ENCODE results near the gene KLHL4. TPM values are rescaled to one million over a fixed set of nuclear protein-coding genes. Genes with fewer than 3 reads are reported as not detected.
"Not testable (repeated sequence)": the region's sequence is repeated elsewhere in the genome, so short reads cannot be mapped to it uniquely, and the experiment has no call there.

The KLHL4 gene, protein sequence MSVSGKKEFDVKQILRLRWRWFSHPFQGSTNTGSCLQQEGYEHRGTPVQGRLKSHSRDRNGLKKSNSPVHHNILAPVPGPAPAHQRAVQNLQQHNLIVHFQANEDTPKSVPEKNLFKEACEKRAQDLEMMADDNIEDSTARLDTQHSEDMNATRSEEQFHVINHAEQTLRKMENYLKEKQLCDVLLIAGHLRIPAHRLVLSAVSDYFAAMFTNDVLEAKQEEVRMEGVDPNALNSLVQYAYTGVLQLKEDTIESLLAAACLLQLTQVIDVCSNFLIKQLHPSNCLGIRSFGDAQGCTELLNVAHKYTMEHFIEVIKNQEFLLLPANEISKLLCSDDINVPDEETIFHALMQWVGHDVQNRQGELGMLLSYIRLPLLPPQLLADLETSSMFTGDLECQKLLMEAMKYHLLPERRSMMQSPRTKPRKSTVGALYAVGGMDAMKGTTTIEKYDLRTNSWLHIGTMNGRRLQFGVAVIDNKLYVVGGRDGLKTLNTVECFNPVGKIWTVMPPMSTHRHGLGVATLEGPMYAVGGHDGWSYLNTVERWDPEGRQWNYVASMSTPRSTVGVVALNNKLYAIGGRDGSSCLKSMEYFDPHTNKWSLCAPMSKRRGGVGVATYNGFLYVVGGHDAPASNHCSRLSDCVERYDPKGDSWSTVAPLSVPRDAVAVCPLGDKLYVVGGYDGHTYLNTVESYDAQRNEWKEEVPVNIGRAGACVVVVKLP
- total RNA-seq: 3.2 TPM

DNA sequence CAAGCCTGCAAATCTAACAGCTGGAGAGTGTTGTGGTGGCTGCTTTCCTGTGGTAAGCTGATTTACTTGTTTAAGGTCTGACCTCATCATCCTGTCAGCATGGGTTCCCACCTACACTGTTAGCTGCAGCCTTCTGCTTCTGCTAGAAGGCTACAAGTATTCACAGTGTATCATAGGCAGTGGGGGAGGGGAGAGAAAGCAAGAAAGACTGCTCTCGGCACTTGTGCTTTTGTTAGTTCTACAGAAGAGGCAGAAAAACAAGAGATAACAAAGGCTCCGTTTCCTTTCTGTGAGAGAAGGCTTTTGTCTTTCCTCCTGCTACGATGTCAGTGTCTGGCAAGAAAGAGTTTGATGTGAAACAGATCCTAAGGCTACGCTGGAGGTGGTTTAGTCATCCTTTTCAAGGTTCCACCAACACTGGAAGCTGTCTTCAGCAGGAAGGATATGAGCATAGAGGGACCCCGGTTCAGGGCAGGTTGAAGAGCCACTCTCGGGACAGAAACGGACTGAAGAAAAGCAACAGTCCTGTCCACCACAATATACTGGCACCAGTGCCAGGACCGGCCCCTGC, at the start of gene KLHL4:
Gene KLHL4 (plus strand): TSS at position 232 of the 571 bp plus-strand sequence. CDS start 92 bp downstream, at position 324.
- peak; percentile 17 for DNase-seq

DNA sequence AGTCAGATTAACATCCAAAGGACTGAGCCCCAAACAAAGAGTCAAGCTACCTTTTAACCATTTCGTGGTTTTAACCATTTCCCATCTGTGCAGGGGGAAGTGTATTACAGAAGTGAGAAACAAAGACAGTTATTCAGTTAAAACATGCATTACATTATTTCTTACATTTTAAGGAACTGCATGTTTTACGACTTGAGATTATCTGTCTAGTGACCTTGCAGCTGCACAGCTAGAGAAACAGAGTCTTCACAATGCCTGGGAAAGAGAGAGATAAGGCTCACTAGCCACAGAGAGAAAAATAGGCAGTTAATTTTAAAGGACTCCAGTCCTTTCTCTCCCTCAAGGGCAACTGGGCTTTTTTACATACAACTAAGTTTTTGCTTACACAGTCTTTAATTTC, 48.7 kb upstream of the KLHL4 start:
- no peak for DNase-seq

DNA sequence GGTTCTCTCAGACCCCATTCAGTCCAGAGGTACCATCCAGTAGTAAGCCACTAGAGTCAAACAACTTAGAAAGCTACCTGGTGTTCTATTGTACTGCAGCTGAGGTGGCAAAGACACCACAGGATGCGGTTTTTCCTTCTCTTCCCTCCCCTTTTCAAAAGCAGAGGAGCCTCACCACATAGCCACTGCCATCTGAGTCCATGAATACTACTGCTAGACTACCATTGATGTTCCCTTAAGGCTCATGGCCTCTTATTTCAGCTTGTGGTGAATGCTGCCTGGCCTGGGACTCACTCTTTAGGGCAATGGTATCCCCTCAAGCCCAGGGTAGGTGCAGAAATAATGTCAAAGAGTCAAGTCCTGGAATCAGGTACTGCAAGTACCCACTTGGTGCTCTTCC, 41.8 kb upstream of the KLHL4 start:
- no peak for DNase-seq

DNA sequence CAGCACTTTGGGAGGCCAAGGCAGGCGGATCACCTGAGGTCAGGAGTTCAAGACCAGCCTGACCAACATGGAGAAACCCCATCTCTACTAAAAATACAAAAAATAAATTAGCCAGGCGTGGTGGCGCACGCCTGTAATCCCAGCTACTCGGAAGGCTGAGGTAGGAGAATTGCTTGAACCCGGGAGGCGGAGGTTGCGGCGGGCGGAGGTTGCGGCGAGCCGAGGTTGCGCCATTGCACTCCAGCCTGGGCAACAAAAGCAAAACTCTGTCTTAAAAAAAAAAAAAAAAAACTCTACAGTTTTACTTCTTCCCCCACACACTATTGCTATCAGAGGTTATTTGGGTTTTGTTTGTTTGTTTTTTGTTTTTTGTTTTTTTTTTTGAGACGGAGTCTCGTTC, 38.9 kb upstream of the KLHL4 start:
- not testable (repeated sequence) for DNase-seq

DNA sequence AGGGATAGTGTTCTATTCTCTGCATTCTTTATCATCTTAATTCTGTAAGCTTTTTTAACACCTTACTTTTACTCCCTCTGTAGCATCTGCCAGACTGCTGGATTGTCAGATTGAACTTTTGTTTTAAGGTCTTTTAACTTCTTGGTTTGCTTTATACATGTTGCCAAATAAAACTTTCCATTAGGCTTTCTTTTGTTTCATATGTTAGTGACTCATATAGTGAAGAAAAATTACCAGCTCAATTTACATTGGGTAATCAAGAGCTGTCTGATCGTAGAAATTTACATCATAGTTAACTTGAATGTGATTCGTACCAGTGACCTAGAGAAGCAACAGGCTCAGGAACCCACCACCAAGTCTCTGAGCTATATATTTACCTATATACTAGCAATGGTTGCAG, 28.5 kb upstream of the KLHL4 start:
- DNase-seq: no peak

DNA sequence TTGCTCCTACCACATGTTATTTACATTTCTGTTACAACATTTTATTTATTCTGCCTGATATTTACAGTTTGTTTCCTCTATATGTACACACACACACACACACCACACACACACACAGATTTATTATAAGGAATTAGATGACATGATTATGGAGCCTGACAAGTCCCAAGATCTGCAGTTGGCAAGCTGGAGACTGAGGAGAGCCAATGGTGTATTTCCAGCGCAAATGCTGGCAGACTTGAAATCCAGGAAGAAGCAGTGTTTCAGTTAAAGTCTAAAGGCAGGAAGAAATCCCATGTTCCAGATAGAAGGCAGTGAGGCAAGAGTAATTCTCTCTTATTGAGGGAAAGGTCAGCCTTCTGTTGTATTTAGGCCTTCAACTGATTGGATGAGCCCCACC, 1.8 kb upstream of the KLHL4 start:
- DNase-seq: no peak

DNA sequence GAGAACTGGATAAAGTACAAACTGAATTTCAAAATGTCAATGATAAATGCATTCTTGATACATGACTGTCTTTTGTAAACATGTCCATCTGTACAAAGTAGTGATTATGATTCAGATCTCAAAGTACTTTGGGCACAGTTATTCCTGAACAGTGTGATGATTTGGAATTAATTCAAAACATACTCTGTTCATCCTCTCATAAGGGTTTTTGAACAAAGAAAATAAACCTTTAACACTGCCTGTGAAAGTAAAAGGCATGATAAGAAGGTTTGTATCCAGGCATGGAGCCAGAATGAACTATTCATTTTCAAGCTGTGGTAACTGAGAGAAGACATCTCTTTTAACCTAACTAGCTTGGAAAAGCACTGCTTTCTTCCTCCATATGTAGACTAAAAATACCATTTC, 883 bp upstream of the KLHL4 start:
- DNase-seq: no peak

DNA sequence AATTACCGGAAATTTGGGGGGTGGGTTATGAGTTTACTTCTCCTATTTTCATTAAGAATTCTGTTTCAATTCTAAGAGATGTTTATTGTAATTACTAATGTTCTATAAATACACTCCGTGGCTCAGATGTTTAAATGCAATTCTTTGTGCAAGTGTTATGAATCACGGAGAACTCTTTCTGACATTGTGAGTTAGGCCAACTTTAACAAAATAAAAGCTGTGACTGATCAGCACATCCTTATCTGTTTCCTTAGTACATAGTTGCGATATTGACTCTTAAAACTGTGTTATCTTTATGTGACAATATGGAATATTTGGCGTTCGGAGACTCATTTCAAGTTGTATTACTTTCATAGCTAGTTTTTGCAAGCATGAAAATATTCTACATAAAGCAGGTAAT, 902 bp downstream of the KLHL4 start:
- no peak for DNase-seq

DNA sequence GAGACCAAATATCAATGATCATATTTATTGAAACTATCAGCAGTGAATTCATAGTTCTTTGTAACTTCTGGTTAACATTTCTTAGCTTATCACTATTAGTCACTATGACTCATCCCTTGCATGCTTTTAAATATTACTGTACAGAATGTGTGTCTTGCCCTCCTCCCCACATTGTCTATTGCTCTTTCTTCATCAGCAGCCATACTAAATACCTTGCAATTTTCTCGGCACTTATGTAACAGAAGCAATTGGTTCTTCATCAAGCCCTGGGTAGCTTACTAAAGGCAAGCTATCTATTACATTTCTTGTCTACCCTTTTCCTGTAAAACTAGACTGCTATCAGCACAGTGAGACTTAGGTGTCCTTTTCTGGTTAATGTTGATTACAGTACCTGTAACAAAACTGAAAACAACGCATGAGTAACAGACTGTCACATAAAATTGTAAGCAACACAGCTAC, 8.2 kb downstream of the KLHL4 start:
- no peak for DNase-seq

DNA sequence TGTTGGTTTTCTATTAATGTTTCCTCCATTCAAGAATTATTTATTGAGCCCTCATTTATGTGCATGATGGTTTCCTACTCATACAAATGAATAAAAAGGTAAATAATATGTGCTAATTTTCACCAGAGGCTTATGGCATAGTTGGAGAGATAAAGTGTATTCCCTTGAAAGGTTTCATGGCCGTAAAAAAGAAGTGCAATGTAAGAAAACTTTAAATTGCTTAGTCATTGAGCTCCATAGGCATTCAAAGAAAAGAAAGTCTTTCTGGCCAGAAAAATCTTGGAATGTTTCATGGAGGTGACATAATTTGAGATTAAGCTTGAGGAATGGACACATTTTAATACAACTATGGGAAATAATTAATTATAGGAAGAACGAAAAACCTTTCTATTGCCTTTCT, 8.7 kb downstream of the KLHL4 start:
- no peak for DNase-seq

DNA sequence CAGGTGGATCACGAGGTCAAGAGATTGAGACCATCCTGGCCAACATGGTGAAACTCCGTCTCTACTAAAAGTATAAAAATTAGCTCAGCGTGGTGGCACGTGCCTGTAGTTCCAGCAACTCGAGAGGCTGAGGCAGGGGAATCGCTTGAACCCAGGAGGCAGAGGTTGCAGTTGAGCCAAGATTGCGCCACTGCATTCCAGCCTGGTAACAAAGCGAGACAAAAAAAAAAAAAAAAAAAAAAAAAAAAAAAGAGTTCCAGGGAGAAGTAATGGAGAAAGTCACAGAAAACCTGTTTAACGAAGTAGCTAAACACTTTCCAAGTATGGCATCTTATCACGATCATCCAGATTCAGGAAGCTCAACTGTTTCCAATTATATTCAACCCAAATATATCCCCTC, 10.9 kb downstream of the KLHL4 start:
- no peak for DNase-seq

DNA sequence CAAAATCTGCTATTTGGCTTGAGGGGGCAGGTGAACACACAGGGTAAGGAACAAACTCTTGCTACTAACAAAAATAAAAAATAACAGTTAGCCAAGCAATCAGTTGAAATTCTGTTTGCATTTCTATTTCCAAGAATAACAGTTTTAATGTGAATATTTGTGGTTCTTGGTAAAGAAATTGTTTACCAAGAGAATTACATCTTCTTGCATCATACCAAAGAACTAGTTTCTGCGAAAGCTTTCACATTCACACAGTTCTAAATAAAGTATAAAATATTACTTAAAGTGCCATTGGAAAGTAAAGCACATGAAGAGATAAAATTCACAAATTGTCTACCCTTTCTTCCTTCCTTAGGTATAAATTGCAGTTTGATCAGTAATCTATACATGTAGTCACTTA, 54.4 kb downstream of the KLHL4 start:
- no peak for DNase-seq

DNA sequence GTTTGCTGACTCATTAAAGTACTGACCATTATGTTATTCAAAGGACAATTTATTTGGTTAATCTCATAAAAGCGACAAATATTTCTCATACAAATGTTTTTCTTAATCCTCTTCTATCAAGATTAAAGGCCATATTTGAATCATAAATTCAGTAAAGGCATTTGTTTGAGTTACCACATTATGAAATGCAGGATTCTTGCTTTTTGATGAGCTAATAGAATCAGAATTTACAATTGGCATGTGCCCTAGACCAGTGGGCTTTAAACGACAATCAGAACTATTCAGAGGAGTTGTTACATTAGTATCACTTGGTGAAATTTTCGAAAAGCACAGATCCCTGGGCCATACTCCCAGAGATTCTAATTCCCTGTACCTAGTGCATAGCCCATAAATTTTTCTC, 55.3 kb downstream of the KLHL4 start:
- DNase-seq: no peak

DNA sequence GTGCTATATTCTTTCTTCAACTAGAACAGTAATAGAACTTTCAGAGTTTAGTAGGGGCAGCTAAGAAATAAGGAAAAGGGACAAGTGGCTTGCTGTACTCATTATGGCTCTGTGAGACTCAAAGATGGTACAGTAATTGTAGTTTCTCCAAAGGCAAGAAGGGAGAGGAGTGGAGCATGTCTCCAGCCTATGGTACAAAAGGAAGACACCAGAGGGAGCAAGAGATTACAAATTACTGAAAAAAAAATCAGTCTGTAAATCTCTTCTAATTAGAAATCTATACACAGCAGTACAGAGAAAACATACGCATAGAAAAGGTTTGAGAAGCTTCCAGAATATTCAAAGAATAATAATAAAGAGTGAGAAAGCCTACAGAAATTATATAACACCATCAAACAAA, 61.4 kb downstream of the KLHL4 start:
- DNase-seq: no peak

DNA sequence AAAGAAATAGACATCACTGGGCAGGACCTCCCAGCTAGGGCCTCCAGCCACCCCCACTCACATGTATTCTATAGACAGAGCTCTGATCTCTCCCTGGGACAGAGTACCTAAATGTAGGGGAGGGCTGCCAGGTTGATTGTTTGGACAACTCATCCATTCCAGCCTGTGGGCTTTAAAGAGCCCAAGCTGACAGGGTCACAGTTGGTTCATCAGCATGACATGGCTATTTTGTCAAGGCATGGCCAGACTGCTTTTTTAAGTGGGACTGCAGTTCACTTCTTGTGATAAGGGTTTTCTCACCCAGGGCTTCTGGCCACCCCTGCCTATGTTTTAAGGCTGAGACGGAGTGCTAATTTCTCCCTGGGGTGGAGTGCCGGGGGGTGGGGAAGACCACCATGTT, 63.3 kb downstream of the KLHL4 start:
- no peak for DNase-seq

DNA sequence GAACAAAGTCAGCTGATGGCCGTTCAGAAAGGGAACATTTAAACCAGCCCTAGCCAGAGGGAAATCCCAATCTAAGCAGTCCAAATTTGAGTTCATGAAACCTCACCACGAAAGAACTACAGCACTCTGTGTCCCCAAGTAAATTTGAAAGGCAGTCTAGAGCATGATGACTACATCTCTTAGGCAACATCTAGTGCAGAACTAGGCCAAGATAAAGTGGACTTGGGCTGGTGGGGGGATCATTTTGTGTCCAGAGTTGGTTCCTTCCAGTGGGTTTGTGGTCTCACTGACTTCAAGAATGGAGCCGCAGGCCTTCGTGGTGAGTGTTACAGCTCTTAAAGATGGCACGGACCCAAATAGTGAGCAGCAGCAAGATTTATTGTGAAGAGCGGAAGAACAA, 64.9 kb downstream of the KLHL4 start:
- DNase-seq: no peak

DNA sequence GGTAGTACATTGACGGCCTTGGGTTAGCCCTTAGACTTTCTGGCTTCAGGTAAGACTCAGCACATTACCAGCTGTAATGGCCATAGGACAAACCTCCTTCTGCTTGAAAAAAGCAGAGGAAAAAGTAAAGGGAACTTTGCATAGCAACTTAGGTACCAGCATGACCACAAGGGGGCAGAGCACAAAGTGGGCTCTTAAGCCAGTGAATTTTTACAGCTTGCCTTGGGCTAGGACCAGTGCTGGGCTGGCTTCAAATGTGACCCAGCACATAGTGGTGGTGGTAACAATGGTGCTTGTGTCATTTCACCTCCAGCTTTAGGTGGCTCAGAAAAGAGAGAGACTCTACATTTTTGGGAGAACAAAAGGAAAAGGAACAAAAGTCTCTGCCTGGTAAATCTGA, 66.1 kb downstream of the KLHL4 start:
- no peak for DNase-seq

DNA sequence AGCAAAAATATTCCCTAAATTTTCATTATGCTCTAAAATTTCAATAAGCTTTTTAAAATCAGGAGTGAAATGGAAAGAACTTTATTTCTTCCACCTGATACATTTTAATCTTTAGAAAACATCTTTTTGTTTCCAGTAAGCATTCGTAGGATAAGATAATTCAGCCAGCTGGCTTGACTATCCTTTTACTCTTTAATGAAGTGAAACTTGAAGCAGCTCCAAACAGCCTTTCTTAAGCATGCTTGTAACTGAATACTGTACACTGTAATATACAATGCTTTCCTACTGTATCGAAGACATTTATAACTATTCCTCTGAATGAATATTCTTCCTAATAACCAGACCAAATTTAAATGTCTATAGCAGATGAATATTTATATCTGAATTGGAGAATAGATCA, 98.8 kb downstream of the KLHL4 start:
- no peak for DNase-seq

DNA sequence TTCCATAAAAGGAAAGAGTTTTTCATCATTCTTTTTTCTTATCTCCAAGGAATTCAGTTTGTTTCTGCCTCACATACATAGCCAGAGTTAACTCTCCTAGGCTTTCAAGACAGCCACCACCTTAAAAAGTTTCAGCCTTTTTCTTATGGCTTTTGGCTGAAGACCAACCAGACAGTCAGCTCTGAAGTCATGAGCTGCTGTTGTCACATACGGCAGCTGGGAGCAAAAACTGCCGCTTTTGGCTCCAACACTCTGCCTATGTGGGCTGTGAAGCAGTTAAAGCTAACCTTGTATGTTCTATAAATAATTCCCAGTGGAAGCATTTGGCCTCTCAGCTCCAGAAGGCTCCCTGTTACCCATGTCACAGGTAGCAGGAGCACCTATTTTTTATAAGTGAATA, 104.1 kb downstream of the KLHL4 start:
- DNase-seq: no peak

DNA sequence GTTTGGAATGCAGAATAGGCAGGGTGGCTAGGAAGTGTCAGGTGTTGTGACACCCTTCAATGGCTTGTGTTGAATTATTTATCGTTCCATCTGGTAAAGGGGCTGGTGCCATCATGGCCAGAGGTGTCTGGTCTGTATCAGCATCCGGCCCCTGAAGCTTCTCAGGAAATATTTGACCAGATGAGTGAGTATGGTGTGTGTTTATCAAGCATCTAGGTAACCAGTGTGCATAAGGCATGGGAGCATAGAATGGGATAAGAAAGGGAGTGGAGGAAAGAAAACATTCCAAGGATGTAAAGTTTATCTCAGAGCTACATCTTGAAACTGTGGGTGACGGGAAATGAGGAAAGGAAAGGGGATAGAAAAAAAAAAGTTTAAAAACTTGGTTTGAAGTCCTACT, 109.4 kb downstream of the KLHL4 start:
- DNase-seq: no peak

DNA sequence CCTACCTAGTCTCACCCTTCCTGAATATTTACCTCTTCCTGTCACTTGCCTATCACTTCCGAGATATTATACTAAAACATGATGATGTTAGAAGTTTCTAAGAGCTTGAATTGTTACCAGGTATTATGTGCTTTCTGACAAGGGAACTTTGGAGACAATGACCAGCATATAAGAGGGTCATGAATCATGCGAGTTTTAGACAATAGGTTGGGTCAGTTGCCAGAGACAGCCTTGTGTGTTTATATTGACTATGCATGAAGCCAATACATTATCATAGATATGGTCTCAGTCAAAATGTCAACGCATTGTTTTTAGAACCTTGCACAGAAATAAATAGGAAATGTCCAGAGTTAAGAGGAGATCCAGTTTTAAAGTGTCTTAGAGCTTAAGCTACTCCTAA, 116.8 kb downstream of the KLHL4 start:
- no peak for DNase-seq

DNA sequence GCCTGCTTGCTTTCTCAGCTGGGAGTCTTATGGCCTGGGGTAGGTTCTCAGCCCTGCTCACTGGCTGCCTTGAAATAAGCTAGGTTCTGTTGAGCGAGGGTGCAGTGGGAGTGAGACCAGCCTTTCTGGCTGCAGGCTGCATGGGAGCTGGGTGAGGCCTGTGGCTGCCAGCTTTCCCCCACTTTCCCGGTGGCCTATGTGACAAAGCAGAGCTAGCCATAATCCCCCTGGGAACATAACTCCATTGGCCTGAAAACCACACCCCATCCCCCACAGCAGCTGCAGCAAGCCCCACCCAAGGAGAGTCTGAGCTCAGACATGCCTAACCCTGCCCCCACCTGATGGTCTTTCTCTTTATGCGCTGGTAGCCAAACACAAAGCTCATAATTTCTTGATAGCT, 118.9 kb downstream of the KLHL4 start:
- DNase-seq: no peak

DNA sequence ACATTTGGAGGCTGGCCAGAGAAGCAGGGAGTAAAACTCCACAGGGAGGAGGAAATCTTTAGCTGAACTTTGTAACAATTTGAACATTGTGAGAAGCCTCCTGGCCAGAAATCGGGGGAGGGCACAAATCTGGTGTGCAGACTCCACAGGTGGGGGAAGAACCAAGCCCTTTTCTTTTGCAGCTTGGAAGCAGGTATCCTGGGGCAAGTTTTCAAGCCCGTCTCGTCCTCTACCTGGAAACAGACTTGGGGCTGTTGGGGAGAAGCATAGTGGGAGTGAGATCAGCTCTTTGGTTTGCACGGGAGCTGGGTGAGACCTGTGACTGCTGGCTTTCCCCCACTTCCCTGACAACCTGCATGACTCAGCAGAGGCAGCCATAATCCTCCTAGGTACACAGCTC, 123.8 kb downstream of the KLHL4 start:
- DNase-seq: not testable (repeated sequence)

DNA sequence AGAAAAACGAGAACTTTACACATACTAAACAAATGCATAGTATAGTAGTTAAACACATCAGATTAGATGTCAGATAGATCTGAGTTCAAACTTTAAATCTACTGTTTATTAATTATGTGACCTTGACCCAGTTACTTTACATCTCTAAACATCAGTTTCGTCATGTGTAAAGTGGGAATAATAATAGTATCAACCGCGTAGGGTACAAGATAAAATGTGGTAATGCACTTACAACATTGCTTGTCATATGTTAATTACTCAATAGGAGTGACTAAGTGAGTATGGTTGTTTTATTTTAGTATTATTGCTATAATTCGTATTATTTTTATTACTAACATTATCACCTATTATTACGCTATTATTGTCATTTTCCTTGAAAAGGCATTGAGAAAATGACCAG, 144.2 kb downstream of the KLHL4 start:
- DNase-seq: no peak

Data from skin of body (tissue), 2 donors.